Natural killer cell treated with Interleukin-12 subunit alpha and Interleukin-12 subunit beta and Interleukin-15 and Interleukin-18, amount 100 ng/mL, for 72 hours (primary cell): ENCODE data around the gene PRKG1. TPM values are rescaled to one million over a fixed set of nuclear protein-coding genes. Genes with fewer than 3 reads are reported as not detected.
"Not testable (repeated sequence)": the region's sequence is repeated elsewhere in the genome, so short reads cannot be mapped to it uniquely, and the experiment has no call there.

Experiments used
- ATAC-seq, 2 donors: fragments of 150-1000 bp; cut with Tn5 transposase in 1 of 2; sonication (Bioruptor Pico), chemical (Tn5 transposase) in 1 of 2; 2 replicates each; pipeline ENCODE4 v1.10.0; 2021
- DNase-seq: peaks from one replicate; pipeline ENCODE4 v3.0.0; 2022; ENCODE audit warnings: low spot score
- H3K27ac Mint-ChIP-seq, 2 donors: 1 replicate in 1 of 2; 2 replicates in 1 of 2; pipeline ENCODE4 v1.8.0; 2022; ENCODE audit warnings: mixed read lengths in 2 of 2, mild to moderate bottlenecking in 1 of 2, moderate library complexity in 1 of 2
- H3K27me3 Mint-ChIP-seq, 2 donors: 1 replicate in 1 of 2; 2 replicates in 1 of 2; pipeline ENCODE4 v1.8.0; 2022; ENCODE audit warnings: mixed read lengths in 2 of 2
- H3K36me3 Mint-ChIP-seq: one replicate; pipeline ENCODE4 v1.8.0; 2022; ENCODE audit warnings: mixed read lengths
- H3K4me1 Mint-ChIP-seq, 2 donors: 1 replicate in 1 of 2; 2 replicates in 1 of 2; pipeline ENCODE4 v1.8.0; 2022; ENCODE audit warnings: low read depth in 2 of 2, mixed read lengths in 2 of 2, mild to moderate bottlenecking in 1 of 2
- H3K4me3 Mint-ChIP-seq: one replicate; pipeline ENCODE4 v1.8.0; 2022; ENCODE audit warnings: mixed read lengths
- H3K9me3 Mint-ChIP-seq: 2 replicates; pipeline ENCODE4 v1.8.0; 2022; ENCODE audit warnings: mixed read lengths
- total RNA-seq, 2 donors: library from RNA; stranded (reverse); gene quantifications; one replicate each; pipeline ENCODE4 v1.2.3, GENCODE V29; 2022

Gene PRKG1
- total RNA-seq, 2 donors from 2014 or later = 0.10 TPM; not detected in 1

- no peaks in the 10 kb centered on the region for H3K9me3 Mint-ChIP-seq
- H3K4me1 Mint-ChIP-seq = no peaks in the 10 kb centered on the region
- H3K27ac Mint-ChIP-seq = no peak overlapping the region
- H3K36me3 Mint-ChIP-seq = no peaks in the 10 kb centered on the region
- DNase-seq (no peak), ATAC-seq (no peak)
- H3K27me3 Mint-ChIP-seq = peaks cover 0 to 2% of the 10 kb centered on the region in 2 donors
- H3K4me3 Mint-ChIP-seq = no peak overlapping the region
Measured at GRCh38 chr10:51178634-51179033, 104.3 kb downstream of the PRKG1 start.

- no peak overlapping the region for H3K27ac Mint-ChIP-seq
- ATAC-seq = no peak
- no peaks in the 10 kb centered on the region for H3K9me3 Mint-ChIP-seq
- no peak for DNase-seq
- no peaks in the 10 kb centered on the region for H3K4me1 Mint-ChIP-seq
- H3K36me3 Mint-ChIP-seq = no peaks in the 10 kb centered on the region
- H3K4me3 Mint-ChIP-seq = no peak overlapping the region
- H3K27me3 Mint-ChIP-seq = peaks cover 0 to 2% of the 10 kb centered on the region in 2 donors
Measured at GRCh38 chr10:51180141-51180540, 105.9 kb downstream of the PRKG1 start.

GRCh38 chr10:51183783-51184182 is 109.5 kb downstream of the PRKG1 start:
- ATAC-seq = no peak
- H3K27me3 Mint-ChIP-seq = no peaks in the 10 kb centered on the region
- no peaks in the 10 kb centered on the region for H3K36me3 Mint-ChIP-seq
- H3K4me1 Mint-ChIP-seq = no peaks in the 10 kb centered on the region
- H3K27ac Mint-ChIP-seq = no peak overlapping the region
- DNase-seq = no peak
- H3K9me3 Mint-ChIP-seq = no peaks in the 10 kb centered on the region
- H3K4me3 Mint-ChIP-seq = no peak overlapping the region

GRCh38 chr10:51186361-51186760 is 112.1 kb downstream of the PRKG1 start:
- H3K36me3 Mint-ChIP-seq = no peaks in the 10 kb centered on the region
- no peak overlapping the region for H3K27ac Mint-ChIP-seq
- no peak for ATAC-seq
- no peaks in the 10 kb centered on the region for H3K4me1 Mint-ChIP-seq
- no peaks in the 10 kb centered on the region for H3K27me3 Mint-ChIP-seq
- no peak for DNase-seq
- H3K4me3 Mint-ChIP-seq = no peak overlapping the region
- no peaks in the 10 kb centered on the region for H3K9me3 Mint-ChIP-seq

- ATAC-seq (no peak), DNase-seq (no peak)
- H3K4me1 Mint-ChIP-seq = no peaks in the 10 kb centered on the region
- H3K27ac Mint-ChIP-seq = no peak overlapping the region
- H3K27me3 Mint-ChIP-seq = no peaks in the 10 kb centered on the region
- no peak overlapping the region for H3K4me3 Mint-ChIP-seq
- H3K9me3 Mint-ChIP-seq = no peaks in the 10 kb centered on the region
- no peaks in the 10 kb centered on the region for H3K36me3 Mint-ChIP-seq
Measured at GRCh38 chr10:51188008-51188407, 113.7 kb downstream of the PRKG1 start.

- H3K36me3 Mint-ChIP-seq = no peaks in the 10 kb centered on the region
- DNase-seq = no peak
- ATAC-seq = no peak
- no peak overlapping the region for H3K4me3 Mint-ChIP-seq
- H3K4me1 Mint-ChIP-seq = no peaks in the 10 kb centered on the region
- H3K27ac Mint-ChIP-seq = no peak overlapping the region
- H3K27me3 Mint-ChIP-seq = no peaks in the 10 kb centered on the region
- H3K9me3 Mint-ChIP-seq = no peaks in the 10 kb centered on the region
Measured at GRCh38 chr10:51188866-51189265, 114.6 kb downstream of the PRKG1 start.

GRCh38 chr10:51196508-51197175 is 122.4 kb downstream of the PRKG1 start:
- H3K36me3 Mint-ChIP-seq = no peaks in the 10 kb centered on the region
- H3K4me1 Mint-ChIP-seq = no peaks in the 10 kb centered on the region
- H3K27me3 Mint-ChIP-seq = peaks cover 0 to 6% of the 10 kb centered on the region in 2 donors
- DNase-seq (no peak), ATAC-seq (no peak)
- H3K4me3 Mint-ChIP-seq = no peak overlapping the region
- no peak overlapping the region for H3K27ac Mint-ChIP-seq
- H3K9me3 Mint-ChIP-seq = peaks cover 2% of the 10 kb centered on the region

GRCh38 chr10:51198170-51198569 is 123.9 kb downstream of the PRKG1 start:
- Mint-ChIP-seq H3K4me1 (no peaks in the 10 kb centered on the region), H3K27me3 (peaks cover 0 to 6% of the 10 kb centered on the region in 2 donors), H3K36me3 (no peaks in the 10 kb centered on the region), H3K9me3 (peaks cover 2% of the 10 kb centered on the region), H3K4me3 (no peak overlapping the region), H3K27ac (no peak overlapping the region)
- DNase-seq (no peak), ATAC-seq (no peak)

GRCh38 chr10:51201947-51202346 is 127.7 kb downstream of the PRKG1 start:
- Mint-ChIP-seq H3K36me3 (no peaks in the 10 kb centered on the region), H3K4me3 (no peak overlapping the region), H3K4me1 (no peaks in the 10 kb centered on the region), H3K27me3 (peaks cover 0 to 3% of the 10 kb centered on the region in 2 donors), H3K27ac (no peak overlapping the region), H3K9me3 (no peaks in the 10 kb centered on the region)
- ATAC-seq (peak in 1 of 2 donors; percentile 36), DNase-seq (no peak)

- Mint-ChIP-seq H3K36me3 (no peaks in the 10 kb centered on the region), H3K4me1 (no peaks in the 10 kb centered on the region), H3K27ac (no peak overlapping the region), H3K27me3 (no peaks in the 10 kb centered on the region), H3K4me3 (no peak overlapping the region), H3K9me3 (no peaks in the 10 kb centered on the region)
- no peak for DNase-seq
- no peak for ATAC-seq
Measured at GRCh38 chr10:51203359-51203758, 129.1 kb downstream of the PRKG1 start.

GRCh38 chr10:51204066-51204465 is 129.8 kb downstream of the PRKG1 start:
- H3K9me3 Mint-ChIP-seq = no peaks in the 10 kb centered on the region
- DNase-seq = no peak
- H3K27me3 Mint-ChIP-seq = no peaks in the 10 kb centered on the region
- ATAC-seq = no peak
- H3K4me3 Mint-ChIP-seq = no peak overlapping the region
- no peak overlapping the region for H3K27ac Mint-ChIP-seq
- no peaks in the 10 kb centered on the region for H3K36me3 Mint-ChIP-seq
- no peaks in the 10 kb centered on the region for H3K4me1 Mint-ChIP-seq

GRCh38 chr10:51204701-51205100 is 130.4 kb downstream of the PRKG1 start:
- no peaks in the 10 kb centered on the region for H3K9me3 Mint-ChIP-seq
- DNase-seq (no peak), ATAC-seq (no peak)
- H3K27me3 Mint-ChIP-seq = no peaks in the 10 kb centered on the region
- H3K36me3 Mint-ChIP-seq = no peaks in the 10 kb centered on the region
- H3K4me3 Mint-ChIP-seq = no peak overlapping the region
- H3K4me1 Mint-ChIP-seq = no peaks in the 10 kb centered on the region
- H3K27ac Mint-ChIP-seq = no peak overlapping the region

- DNase-seq (no peak), ATAC-seq (no peak)
- Mint-ChIP-seq H3K4me1 (no peaks in the 10 kb centered on the region), H3K36me3 (peaks cover 4% of the 10 kb centered on the region), H3K27me3 (peaks cover 0 to 3% of the 10 kb centered on the region in 2 donors), H3K27ac (no peak overlapping the region), H3K9me3 (no peaks in the 10 kb centered on the region), H3K4me3 (no peak overlapping the region)
Measured at GRCh38 chr10:51206500-51206899, 132.2 kb downstream of the PRKG1 start.

GRCh38 chr10:51212937-51213336 is 138.7 kb downstream of the PRKG1 start:
- not testable (repeated sequence) for H3K4me1 Mint-ChIP-seq, H3K27ac Mint-ChIP-seq, ATAC-seq, H3K4me3 Mint-ChIP-seq, H3K36me3 Mint-ChIP-seq, H3K27me3 Mint-ChIP-seq, DNase-seq, H3K9me3 Mint-ChIP-seq
